GM12892 (cell line): ENCODE results near the gene CSF2.

Experiments used
- POLR2A ChIP-seq: IDR thresholded peaks from 2 replicates; pipeline ENCODE4 v1.6.1; 2011; ENCODE audit warnings: low read depth, low read length, control low read depth
- POLR2AphosphoS5 ChIP-seq: IDR thresholded peaks from 2 replicates; pipeline ENCODE4 v1.6.1; 2011; ENCODE audit warnings: low read depth, low read length, control low read depth

DNA sequence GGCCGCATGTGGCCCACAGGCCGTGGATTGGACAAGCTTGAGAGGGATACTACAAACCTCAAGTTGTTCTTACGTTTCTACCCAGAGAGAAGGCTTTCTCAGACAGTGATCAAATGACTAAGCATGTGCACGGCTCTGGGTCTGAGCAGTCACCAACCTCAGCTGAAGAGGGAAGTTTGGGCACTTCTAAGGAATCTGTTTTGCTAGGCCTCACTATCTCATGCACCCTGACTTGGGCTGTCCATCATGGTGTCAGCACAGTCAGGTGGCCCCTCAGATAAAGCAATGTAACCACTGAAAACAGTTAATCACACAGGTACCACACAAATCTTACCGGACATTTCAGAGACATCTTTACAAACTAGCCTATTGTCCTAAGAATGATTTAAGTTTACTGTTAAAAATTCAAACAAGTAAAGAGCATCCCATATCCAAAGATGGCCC lies 24.6 kb downstream of the CSF2 start:
- TF ChIP-seq POLR2A (no peak), POLR2AphosphoS5 (no peak)
